ENCODE results near the gene RFX7.
"Not testable (repeated sequence)": the region's sequence is repeated elsewhere in the genome, so short reads cannot be mapped to it uniquely, and the experiment has no call there.

Gene RFX7

GRCh38 chr15:56243163-56244037 is at the start of gene RFX7:
Gene RFX7 (minus strand): TSS chr15:56243879. CDS start chr15:56243285, 594 bp downstream.
- peak; percentile 82 for DNase-seq

GRCh38 chr15:56292546-56293316 is 49.1 kb upstream of the RFX7 start:
- no peak for DNase-seq

GRCh38 chr15:56291741-56292140 is 48.1 kb upstream of the RFX7 start:
- no peak for DNase-seq

GRCh38 chr15:56286213-56286612 is 42.5 kb upstream of the RFX7 start:
- no peak for DNase-seq

- no peak for DNase-seq
Measured at GRCh38 chr15:56281145-56281544, 37.5 kb upstream of the RFX7 start.

- DNase-seq = no peak
Measured at GRCh38 chr15:56273724-56274123, 30.0 kb upstream of the RFX7 start.

- no peak for DNase-seq
Measured at GRCh38 chr15:56272454-56272853, 28.8 kb upstream of the RFX7 start.

GRCh38 chr15:56266465-56266864 is 22.8 kb upstream of the RFX7 start:
- DNase-seq = not testable (repeated sequence)

GRCh38 chr15:56261854-56262509 is 18.3 kb upstream of the RFX7 start:
- DNase-seq = no peak

- not testable (repeated sequence) for DNase-seq
Measured at GRCh38 chr15:56257306-56257705, 13.6 kb upstream of the RFX7 start.

GRCh38 chr15:56254265-56254664 is 10.6 kb upstream of the RFX7 start:
- no peak for DNase-seq

GRCh38 chr15:56252386-56252785 is 8.7 kb upstream of the RFX7 start:
- DNase-seq = no peak

GRCh38 chr15:56251315-56252095 is 7.8 kb upstream of the RFX7 start:
- DNase-seq = no peak

GRCh38 chr15:56250626-56251025 is 6.9 kb upstream of the RFX7 start:
- DNase-seq = no peak

- no peak for DNase-seq
Measured at GRCh38 chr15:56249092-56249491, 5.4 kb upstream of the RFX7 start.

- DNase-seq = no peak
Measured at GRCh38 chr15:56248311-56248992, 4.8 kb upstream of the RFX7 start.

GRCh38 chr15:56247266-56247665 is 3.6 kb upstream of the RFX7 start:
- no peak for DNase-seq

GRCh38 chr15:56245871-56246814 is 2.5 kb upstream of the RFX7 start:
- DNase-seq = peak; percentile 91

- peak; percentile 47 for DNase-seq
Measured at GRCh38 chr15:56244811-56245576, 1.3 kb upstream of the RFX7 start.
